Measurements from ENCODE around the gene GCAT. TPM values are rescaled to one million over a fixed set of nuclear protein-coding genes. Genes with fewer than 3 reads are reported as not detected.

Gene GCAT
- total and polyA plus RNA-seq, 2 of the 13 experiments (the other 11 are each of a cell fraction or from before 2014, with no cell fraction given), result 28.0 to 50.3 TPM

DNA sequence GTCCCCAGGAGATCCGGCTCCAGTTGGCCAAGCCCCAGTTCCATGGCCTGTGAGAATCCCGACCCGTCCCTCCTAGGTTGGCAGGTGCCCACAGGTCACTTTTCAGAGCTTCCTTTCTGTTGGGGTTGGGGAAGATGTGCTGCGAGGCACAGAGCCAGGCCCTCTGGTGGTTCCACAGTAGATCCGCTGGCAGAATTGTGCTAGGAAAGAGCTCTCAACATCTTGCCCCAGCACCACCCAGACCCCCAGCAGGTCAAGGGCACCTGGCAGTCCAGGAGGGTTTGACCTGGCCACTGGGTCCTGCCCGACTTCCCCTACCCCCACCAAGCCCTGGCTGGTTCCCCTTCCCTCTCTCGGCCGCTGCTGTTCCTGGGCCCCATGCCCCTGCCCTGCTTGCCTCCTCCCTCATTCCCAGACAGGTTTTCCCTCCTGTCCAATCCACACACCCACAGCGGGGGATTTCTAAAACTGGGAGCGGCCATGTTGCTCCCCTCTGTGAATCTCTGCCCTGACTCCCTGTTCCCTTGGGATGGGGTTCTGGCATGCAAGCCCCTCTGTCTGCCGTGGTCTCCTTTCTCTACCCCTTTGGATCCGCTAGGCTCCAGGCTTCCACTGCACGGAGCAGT is 26.2 kb upstream of the GCAT start (continued):
- TF ChIP-seq, protein P1, sequence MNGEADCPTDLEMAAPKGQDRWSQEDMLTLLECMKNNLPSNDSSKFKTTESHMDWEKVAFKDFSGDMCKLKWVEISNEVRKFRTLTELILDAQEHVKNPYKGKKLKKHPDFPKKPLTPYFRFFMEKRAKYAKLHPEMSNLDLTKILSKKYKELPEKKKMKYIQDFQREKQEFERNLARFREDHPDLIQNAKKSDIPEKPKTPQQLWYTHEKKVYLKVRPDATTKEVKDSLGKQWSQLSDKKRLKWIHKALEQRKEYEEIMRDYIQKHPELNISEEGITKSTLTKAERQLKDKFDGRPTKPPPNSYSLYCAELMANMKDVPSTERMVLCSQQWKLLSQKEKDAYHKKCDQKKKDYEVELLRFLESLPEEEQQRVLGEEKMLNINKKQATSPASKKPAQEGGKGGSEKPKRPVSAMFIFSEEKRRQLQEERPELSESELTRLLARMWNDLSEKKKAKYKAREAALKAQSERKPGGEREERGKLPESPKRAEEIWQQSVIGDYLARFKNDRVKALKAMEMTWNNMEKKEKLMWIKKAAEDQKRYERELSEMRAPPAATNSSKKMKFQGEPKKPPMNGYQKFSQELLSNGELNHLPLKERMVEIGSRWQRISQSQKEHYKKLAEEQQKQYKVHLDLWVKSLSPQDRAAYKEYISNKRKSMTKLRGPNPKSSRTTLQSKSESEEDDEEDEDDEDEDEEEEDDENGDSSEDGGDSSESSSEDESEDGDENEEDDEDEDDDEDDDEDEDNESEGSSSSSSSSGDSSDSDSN (CRISPR knock-in tag; IDR thresholded peaks at IDR 0.05), result 0 out of 2 replicates have a peak, but pooled peaks have one; percentile 14
- TF ChIP-seq GLI4 (CRISPR knock-in tag; IDR thresholded peaks at IDR 0.05; ENCODE audit: borderline replicate concordance) (no peak), RAD21 (CRISPR knock-in tag; IDR thresholded peaks at IDR 0.05) (0 out of 2 replicates have a peak, but pooled peaks have one; percentile 44), ZNF33B (CRISPR knock-in tag; IDR thresholded peaks at IDR 0.05) (no peak), ZNF136 (CRISPR knock-in tag; IDR thresholded peaks at IDR 0.05; ENCODE audit: low read depth) (no peak), IKZF4 (CRISPR knock-in tag; IDR thresholded peaks at IDR 0.05; ENCODE audit: borderline replicate concordance, low read depth, not compliant biosample characterization) (no peak), NFATC3 (CRISPR knock-in tag; IDR thresholded peaks at IDR 0.05) (no peak), ZNF660 (CRISPR knock-in tag; IDR thresholded peaks at IDR 0.05; ENCODE audit: borderline replicate concordance, low read depth) (no peak), ATM (IDR thresholded peaks at IDR 0.05; ENCODE audit: borderline replicate concordance) (no peak), ZFYVE20 (CRISPR knock-in tag; IDR thresholded peaks at IDR 0.05; ENCODE audit: borderline replicate concordance, low read depth) (peak; percentile 38; the same call in 1 of the 2 replicates), ZNF501 (CRISPR knock-in tag; IDR thresholded peaks at IDR 0.05) (no peak)
- TF ChIP-seq, protein P2, sequence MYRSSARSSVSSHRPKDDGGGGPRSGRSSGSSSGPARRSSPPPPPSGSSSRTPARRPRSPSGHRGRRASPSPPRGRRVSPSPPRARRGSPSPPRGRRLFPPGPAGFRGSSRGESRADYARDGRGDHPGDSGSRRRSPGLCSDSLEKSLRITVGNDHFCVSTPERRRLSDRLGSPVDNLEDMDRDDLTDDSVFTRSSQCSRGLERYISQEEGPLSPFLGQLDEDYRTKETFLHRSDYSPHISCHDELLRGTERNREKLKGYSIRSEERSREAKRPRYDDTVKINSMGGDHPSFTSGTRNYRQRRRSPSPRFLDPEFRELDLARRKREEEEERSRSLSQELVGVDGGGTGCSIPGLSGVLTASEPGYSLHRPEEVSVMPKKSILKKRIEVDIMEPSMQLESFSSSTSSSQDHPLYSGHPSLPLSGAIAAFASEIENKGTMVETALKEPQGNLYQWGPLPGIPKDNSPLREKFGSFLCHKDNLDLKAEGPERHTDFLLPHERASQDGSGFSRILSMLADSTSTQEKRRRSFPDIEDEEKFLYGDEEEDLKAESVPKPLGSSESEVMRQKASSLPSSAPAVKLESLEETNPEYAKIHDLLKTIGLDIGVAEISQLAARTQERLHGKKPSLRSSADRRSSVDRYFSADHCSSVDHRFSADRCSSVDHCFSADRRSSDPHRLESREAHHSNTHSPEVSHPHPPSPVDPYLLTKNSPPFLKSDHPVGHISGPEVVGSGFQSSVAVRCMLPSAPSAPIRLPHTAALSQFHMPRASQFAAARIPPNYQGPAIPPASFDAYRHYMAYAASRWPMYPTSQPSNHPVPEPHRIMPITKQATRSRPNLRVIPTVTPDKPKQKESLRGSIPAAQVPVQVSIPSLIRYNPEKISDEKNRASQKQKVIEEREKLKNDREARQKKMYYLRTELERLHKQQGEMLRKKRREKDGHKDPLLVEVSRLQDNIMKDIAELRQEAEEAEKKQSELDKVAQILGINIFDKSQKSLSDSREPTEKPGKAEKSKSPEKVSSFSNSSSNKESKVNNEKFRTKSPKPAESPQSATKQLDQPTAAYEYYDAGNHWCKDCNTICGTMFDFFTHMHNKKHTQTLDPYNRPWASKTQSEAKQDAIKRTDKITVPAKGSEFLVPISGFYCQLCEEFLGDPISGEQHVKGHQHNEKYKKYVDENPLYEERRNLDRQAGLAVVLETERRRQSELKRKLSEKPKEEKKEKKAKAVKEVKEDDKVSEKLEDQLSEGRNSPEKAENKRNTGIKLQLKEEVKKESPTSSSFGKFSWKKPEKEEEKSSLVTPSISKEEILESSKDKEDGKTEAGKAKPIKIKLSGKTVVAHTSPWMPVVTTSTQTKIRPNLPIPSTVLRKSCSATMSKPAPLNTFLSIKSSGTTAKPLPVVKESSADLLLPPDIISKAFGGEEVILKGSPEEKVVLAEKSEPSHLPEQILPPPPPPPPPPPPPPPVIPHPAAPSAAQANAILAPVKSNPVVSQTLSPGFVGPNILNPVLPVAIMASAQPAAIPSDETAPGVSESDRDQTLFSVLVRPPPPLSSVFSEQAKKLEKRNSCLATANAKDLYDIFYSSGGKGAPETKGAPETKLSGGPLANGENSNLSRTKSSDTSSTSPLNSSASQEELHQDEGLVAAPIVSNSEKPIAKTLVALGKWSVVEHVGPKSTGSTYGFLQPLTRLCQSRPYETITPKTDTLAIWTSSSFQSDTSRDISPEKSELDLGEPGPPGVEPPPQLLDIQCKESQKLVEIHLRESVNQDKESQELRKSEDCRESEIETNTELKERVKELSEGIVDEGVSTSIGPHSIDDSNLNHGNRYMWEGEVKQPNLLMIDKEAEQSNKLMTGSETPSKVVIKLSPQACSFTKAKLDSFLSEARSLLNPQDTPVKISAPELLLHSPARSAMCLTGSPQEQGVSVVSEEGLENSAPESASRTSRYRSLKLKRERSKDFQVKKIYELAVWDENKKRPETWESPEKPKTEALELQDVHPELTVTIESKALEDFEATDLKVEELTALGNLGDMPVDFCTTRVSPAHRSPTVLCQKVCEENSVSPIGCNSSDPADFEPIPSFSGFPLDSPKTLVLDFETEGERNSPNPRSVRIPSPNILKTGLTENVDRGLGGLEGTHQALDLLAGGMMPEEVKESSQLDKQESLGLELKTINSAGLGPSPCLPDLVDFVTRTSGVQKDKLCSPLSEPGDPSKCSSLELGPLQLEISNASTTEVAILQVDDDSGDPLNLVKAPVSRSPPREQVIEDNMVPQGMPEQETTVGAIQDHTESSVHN (CRISPR knock-in tag; IDR thresholded peaks at IDR 0.05), result no peak
- TF ChIP-seq, protein P3, sequence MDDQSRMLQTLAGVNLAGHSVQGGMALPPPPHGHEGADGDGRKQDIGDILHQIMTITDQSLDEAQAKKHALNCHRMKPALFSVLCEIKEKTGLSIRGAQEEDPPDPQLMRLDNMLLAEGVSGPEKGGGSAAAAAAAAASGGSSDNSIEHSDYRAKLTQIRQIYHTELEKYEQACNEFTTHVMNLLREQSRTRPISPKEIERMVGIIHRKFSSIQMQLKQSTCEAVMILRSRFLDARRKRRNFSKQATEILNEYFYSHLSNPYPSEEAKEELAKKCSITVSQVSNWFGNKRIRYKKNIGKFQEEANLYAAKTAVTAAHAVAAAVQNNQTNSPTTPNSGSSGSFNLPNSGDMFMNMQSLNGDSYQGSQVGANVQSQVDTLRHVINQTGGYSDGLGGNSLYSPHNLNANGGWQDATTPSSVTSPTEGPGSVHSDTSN (CRISPR knock-in tag; IDR thresholded peaks at IDR 0.05; ENCODE audit: borderline replicate concordance), result no peak
- TF ChIP-seq, protein P4, sequence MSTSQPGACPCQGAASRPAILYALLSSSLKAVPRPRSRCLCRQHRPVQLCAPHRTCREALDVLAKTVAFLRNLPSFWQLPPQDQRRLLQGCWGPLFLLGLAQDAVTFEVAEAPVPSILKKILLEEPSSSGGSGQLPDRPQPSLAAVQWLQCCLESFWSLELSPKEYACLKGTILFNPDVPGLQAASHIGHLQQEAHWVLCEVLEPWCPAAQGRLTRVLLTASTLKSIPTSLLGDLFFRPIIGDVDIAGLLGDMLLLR (CRISPR knock-in tag; IDR thresholded peaks at IDR 0.05), result no peak
